Lower leg skin (tissue), 3 donors: ENCODE results near the gene NUP188.

ENCODE experiments used
- POLR2A ChIP-seq, 2 donors: fragments of 450-650 bp; IDR thresholded peaks; one replicate each; pipeline ENCODE4 v1.6.1; 2016 to 2017; ENCODE audit warnings: antibody characterized with exemption in 2 of 2, mild to moderate bottlenecking in 1 of 2, moderate library complexity in 1 of 2
- TF ChIP-seq, protein P1 (sequence below), 3 donors: fragments of 450-650 bp; IDR thresholded peaks; one replicate each; pipeline ENCODE4 v1.5.1; 2016; ENCODE audit warnings: antibody characterized with exemption in 3 of 3, mild to moderate bottlenecking in 3 of 3, moderate library complexity in 2 of 3

DNA sequence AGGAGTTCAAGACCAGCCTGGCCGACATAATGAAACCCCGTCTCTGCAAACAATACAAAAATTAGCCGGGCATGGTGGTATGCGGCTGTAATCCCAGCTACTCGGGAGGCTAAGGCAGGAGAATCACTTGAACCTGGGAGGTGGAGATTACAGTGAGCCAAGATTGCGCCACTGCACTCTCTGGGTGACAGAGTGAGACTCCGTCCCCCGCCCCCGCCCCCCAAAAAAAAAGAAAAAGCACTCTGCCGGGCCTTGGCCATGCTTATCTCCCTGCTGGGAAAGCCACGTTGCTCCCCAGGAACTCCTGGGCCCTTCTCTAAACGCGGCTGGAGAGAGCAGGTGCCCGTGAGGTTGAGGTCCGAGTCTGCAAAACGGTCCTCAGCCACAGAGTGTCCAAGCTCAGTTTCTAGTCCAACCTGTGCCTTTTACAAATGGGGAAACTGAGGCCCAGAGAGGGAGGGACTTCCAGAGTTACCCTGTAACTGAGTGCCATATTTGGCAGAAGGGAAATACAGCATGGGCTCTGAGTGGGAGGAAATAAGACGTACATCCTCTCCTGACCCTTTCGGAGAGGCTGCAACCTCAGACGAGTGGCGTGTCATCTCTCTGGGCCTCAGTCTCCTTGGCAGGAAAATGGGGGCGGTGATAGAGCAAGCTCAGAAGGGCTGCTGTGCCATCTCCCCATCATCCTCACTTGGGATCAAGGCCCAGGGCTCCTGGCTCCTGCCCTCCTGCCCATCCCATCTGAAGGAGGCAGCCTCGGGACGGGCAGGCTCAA, 33.3 kb upstream of the NUP188 start:
- TF ChIP-seq, protein P1, sequence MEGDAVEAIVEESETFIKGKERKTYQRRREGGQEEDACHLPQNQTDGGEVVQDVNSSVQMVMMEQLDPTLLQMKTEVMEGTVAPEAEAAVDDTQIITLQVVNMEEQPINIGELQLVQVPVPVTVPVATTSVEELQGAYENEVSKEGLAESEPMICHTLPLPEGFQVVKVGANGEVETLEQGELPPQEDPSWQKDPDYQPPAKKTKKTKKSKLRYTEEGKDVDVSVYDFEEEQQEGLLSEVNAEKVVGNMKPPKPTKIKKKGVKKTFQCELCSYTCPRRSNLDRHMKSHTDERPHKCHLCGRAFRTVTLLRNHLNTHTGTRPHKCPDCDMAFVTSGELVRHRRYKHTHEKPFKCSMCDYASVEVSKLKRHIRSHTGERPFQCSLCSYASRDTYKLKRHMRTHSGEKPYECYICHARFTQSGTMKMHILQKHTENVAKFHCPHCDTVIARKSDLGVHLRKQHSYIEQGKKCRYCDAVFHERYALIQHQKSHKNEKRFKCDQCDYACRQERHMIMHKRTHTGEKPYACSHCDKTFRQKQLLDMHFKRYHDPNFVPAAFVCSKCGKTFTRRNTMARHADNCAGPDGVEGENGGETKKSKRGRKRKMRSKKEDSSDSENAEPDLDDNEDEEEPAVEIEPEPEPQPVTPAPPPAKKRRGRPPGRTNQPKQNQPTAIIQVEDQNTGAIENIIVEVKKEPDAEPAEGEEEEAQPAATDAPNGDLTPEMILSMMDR (IDR thresholded peaks at IDR 0.05), result no peak
- no peak for TF ChIP-seq POLR2A (IDR thresholded peaks at IDR 0.05)
